ENCODE data around the gene KRT25.
"Not testable (repeated sequence)": the region's sequence is repeated elsewhere in the genome, so short reads cannot be mapped to it uniquely, and the experiment has no call there.

KRT25 gene

GRCh38 chr17:40751065-40751464 is 4.1 kb downstream of the KRT25 start:
- DNase-seq: no peak

GRCh38 chr17:40750391-40750790 is 4.7 kb downstream of the KRT25 start:
- DNase-seq: no peak

- DNase-seq: not testable (repeated sequence)
These were observed 6.5 kb downstream of the KRT25 start for GRCh38 chr17:40748666-40749065.

GRCh38 chr17:40738553-40738952 is 16.6 kb downstream of the KRT25 start:
- DNase-seq: no peak

- no peak for DNase-seq
These were observed 20.1 kb downstream of the KRT25 start for GRCh38 chr17:40735016-40735415.

- no peak for DNase-seq
These were observed 21.1 kb downstream of the KRT25 start for GRCh38 chr17:40734018-40734417.

- no peak for DNase-seq
These were observed 24.2 kb downstream of the KRT25 start for GRCh38 chr17:40730970-40731369.

- no peak for DNase-seq
These were observed 27.5 kb downstream of the KRT25 start for GRCh38 chr17:40727447-40728231.

- no peak for DNase-seq
These were observed 28.2 kb downstream of the KRT25 start for GRCh38 chr17:40726919-40727318.

- DNase-seq: no peak
These were observed 30.5 kb downstream of the KRT25 start for GRCh38 chr17:40724656-40725055.

GRCh38 chr17:40722241-40722640 is 32.9 kb downstream of the KRT25 start:
- DNase-seq: no peak

GRCh38 chr17:40720899-40721298 is 34.2 kb downstream of the KRT25 start:
- DNase-seq: no peak

GRCh38 chr17:40718930-40719329 is 36.2 kb downstream of the KRT25 start:
- no peak for DNase-seq

- DNase-seq: no peak
These were observed 37.4 kb downstream of the KRT25 start for GRCh38 chr17:40717776-40718175.

- DNase-seq: no peak
These were observed 40.7 kb downstream of the KRT25 start for GRCh38 chr17:40714473-40714872.

GRCh38 chr17:40707745-40708144 is 47.4 kb downstream of the KRT25 start:
- DNase-seq: no peak

GRCh38 chr17:40705584-40705983 is 49.5 kb downstream of the KRT25 start:
- no peak for DNase-seq

GRCh38 chr17:40703652-40704051 is 51.5 kb downstream of the KRT25 start, which contains the start of gene KRT24:
Gene KRT24, minus strand, starts transcription at chr17:40703752. Its CDS starts 59 bp downstream, at chr17:40703693.
- DNase-seq: no peak

- DNase-seq: no peak
These were observed 52.9 kb downstream of the KRT25 start for GRCh38 chr17:40702271-40702670.

- DNase-seq: no peak
These were observed 55.3 kb downstream of the KRT25 start for GRCh38 chr17:40699853-40700252.

- DNase-seq: no peak
These were observed 55.8 kb downstream of the KRT25 start for GRCh38 chr17:40699371-40699770.
